ENCODE measurements around the gene NKX1-1.
A peak's percentile ranks its signal among the peaks of the same experiment; 100 is the strongest.

Gene NKX1-1

GRCh38 chr4:1421657-1422056 lies 15.4 kb upstream of the NKX1-1 start:
- TF ChIP-seq FOXP2 (optimal IDR thresholded peaks at IDR 0.05; ENCODE audit: borderline replicate concordance, extremely low read depth, extremely low read length, insufficient read depth) (no peak), REST (IDR thresholded peaks at IDR 0.05; ENCODE audit: insufficient read depth in 1 of 2, low read depth in 2 of 2, low read length in 2 of 2) (peak in 1 of 2 experiments; percentile 65; a peak in 1 of 4 replicates)

- TF ChIP-seq SIN3A (IDR thresholded peaks at IDR 0.05; ENCODE audit: borderline replicate concordance, insufficient read depth, low read length): no peak
- no peak for TF ChIP-seq POLR2AphosphoS5 (IDR thresholded peaks at IDR 0.05; ENCODE audit: low read depth, low read length)
- TF ChIP-seq FOXP2 (optimal IDR thresholded peaks at IDR 0.05; ENCODE audit: borderline replicate concordance, extremely low read depth, extremely low read length, insufficient read depth): no peak
- no peak for TF ChIP-seq TAF1 (IDR thresholded peaks at IDR 0.05; ENCODE audit: borderline replicate concordance, insufficient read depth, low read length)
- no peak for TF ChIP-seq REST (IDR thresholded peaks at IDR 0.05; ENCODE audit: insufficient read depth in 1 of 2, low read depth in 2 of 2, low read length in 2 of 2)
Observed at GRCh38 chr4:1419708-1420107, 13.5 kb upstream of the NKX1-1 start.

GRCh38 chr4:1418494-1419285 lies 12.4 kb upstream of the NKX1-1 start:
- no peak for TF ChIP-seq FOXP2 (optimal IDR thresholded peaks at IDR 0.05; ENCODE audit: borderline replicate concordance, extremely low read depth, extremely low read length, insufficient read depth)
- TF ChIP-seq TAF1 (IDR thresholded peaks at IDR 0.05; ENCODE audit: borderline replicate concordance, insufficient read depth, low read length): no peak
- no peak for TF ChIP-seq POLR2AphosphoS5 (IDR thresholded peaks at IDR 0.05; ENCODE audit: low read depth, low read length)
- TF ChIP-seq REST (IDR thresholded peaks at IDR 0.05; ENCODE audit: insufficient read depth in 1 of 2, low read depth in 2 of 2, low read length in 2 of 2): no peak
- TF ChIP-seq SIN3A (IDR thresholded peaks at IDR 0.05; ENCODE audit: borderline replicate concordance, insufficient read depth, low read length): no peak

GRCh38 chr4:1417522-1418390 lies 11.5 kb upstream of the NKX1-1 start:
- TF ChIP-seq REST (IDR thresholded peaks at IDR 0.05; ENCODE audit: insufficient read depth in 1 of 2, low read depth in 2 of 2, low read length in 2 of 2) (no peak), TAF1 (IDR thresholded peaks at IDR 0.05; ENCODE audit: borderline replicate concordance, insufficient read depth, low read length) (no peak), POLR2AphosphoS5 (IDR thresholded peaks at IDR 0.05; ENCODE audit: low read depth, low read length) (no peak), FOXP2 (optimal IDR thresholded peaks at IDR 0.05; ENCODE audit: borderline replicate concordance, extremely low read depth, extremely low read length, insufficient read depth) (no peak), SIN3A (IDR thresholded peaks at IDR 0.05; ENCODE audit: borderline replicate concordance, insufficient read depth, low read length) (no peak)
